GM19397 (cell line): ENCODE results near the gene TBCB.
"Not testable (repeated sequence)": the region's sequence is repeated elsewhere in the genome, so short reads cannot be mapped to it uniquely, and the experiment has no call there.

Experiments used
- ATAC-seq: cut with Tn5 transposase; IDR thresholded peaks from one replicate; pipeline ENCODE4 v1.9.1; 2021; ENCODE audit warnings: mild to moderate bottlenecking, moderate library complexity; ENCODE audit not compliant: unreplicated experiment

TBCB gene

DNA sequence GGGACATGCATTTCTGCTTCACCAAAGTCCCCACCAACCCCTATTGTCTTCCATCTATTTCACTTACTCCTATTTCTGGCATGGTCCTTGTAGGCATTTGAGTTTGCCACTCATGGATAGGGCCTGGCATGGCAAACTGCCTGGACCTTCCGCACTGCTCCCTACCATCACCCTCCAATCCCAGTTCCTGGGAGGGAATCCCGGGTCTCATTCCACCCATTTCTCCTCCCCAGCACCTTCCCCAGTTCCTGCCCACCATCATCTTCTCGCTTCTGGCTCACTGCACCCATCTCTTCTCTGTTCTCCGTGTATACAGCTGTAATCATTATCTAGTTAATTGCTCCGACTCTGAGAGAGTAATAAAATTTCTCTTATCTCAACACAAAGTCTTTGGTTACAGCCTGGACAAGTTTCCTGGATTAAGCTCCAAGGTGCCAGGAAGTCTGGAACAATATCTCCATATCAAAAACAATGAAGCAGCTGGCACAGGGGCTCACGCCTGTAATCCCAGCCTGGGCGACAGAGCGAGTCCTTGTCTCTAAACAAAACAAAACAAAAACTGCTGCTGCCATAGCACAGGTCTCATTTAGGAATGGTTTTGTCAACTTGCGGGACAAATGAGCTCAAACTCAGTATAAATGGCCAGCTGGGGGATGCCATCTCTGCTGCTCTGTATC is 54.0 kb downstream of the TBCB start:
- ATAC-seq = no peak

DNA sequence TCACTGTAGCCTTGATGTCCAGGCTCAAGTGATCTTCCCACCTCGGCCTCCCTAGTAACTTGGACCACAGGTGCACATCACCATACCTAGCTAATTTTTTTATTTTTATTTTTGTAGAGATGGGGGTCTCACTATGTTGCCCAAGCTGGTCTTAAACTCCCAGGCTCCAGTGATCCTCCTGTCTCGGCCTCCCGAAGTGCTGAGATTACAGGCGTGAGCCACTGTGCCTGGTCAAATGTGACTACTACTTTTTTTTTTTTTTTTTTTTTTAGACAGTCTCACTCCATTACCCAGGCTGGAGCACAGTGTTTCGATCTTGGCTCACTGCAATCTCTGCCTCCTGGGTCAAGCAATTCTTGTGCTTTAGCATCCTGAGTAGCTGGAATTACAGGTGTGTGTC is 57.6 kb downstream of the TBCB start:
- no peak for ATAC-seq

- ATAC-seq = not testable (repeated sequence)
Measured at GRCh38 chr19:36173846-36174245, 58.6 kb downstream of the TBCB start.
